Fibroblast of the aortic adventitia (primary cell): ENCODE measurements around the gene UROS. TPM values are rescaled to one million over a fixed set of nuclear protein-coding genes. Genes with fewer than 3 reads are reported as not detected.

Experiments used
- DNase-seq: peaks from one replicate; pipeline ENCODE4 v3.0.0-alpha.2; 2010; ENCODE audit warnings: low read depth
- H3K4me3 ChIP-seq: 2 replicates; pipeline ENCODE4 v1.5.1; 2011; ENCODE audit warnings: low read depth, mild to moderate bottlenecking, control low read depth, low read length, moderate library complexity
- CTCF ChIP-seq: IDR thresholded peaks from 2 replicates; pipeline ENCODE4 v1.5.1; 2011; ENCODE audit warnings: mild to moderate bottlenecking, low read length, control low read depth, inconsistent platforms; ENCODE audit not compliant: insufficient read depth
- total RNA-seq: library from RNA; depleted of rRNA; stranded (reverse); fragments of >200 nt; gene quantifications from 2 replicates; pipeline ENCODE4 v1.2.3, GENCODE V29; 2012; ENCODE audit warnings: low replicate concordance

UROS gene
- total RNA-seq, 1 donor = 74.7 TPM

DNA sequence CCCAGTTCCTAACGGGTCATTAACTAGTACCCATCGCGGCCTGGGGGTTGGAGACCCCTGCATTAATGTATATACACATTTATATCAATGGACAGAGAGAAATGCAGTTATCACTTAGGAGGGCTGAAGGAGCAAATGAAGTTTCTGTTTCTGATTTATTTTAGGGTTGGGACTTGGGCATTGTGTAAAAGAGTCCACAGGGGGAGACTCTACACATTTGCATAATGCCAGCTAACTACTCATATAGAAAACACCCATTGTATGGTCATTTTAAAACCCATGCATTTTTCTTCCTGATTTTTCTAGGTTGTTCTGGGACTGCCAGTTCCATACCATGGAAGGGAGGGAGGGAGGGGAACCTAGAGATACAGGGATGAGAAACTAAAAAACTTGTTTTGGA lies 23.8 kb upstream of the UROS start:
- no peak for TF ChIP-seq CTCF
- no peak for DNase-seq
- no peak overlapping the region for H3K4me3 ChIP-seq

DNA sequence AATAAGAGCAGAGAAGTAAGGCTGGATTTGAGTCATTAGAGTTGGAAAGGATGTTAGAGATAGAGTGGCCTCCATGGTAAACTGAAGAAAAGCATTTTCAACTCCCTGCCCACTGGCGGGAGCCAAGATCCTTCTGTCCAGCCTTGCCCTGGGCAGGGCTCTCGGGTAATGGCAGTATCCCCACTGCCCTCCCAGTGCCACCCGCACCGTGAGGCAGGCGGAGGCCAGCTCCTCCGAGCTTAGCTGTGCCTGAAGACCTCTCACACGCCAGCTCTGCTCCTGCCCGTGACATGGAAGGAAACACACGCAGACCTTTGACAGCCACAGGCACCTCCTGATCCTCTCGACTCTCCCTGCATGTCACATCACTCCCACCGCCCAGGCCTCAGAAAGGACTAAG lies 22.6 kb upstream of the UROS start:
- TF ChIP-seq CTCF = no peak
- DNase-seq = no peak
- H3K4me3 ChIP-seq = no peak overlapping the region

GRCh38 chr10:125844751-125845221 lies 21.7 kb upstream of the UROS start:
- no peak overlapping the region for H3K4me3 ChIP-seq
- no peak for DNase-seq
- TF ChIP-seq CTCF = no peak

- TF ChIP-seq CTCF = no peak
- no peak for DNase-seq
- H3K4me3 ChIP-seq = no peak overlapping the region
Measured at GRCh38 chr10:125843603-125844329, 20.7 kb upstream of the UROS start.

GRCh38 chr10:125840955-125841354 lies 17.9 kb upstream of the UROS start:
- TF ChIP-seq CTCF = no peak
- H3K4me3 ChIP-seq = no peak overlapping the region
- DNase-seq = no peak

- no peak for DNase-seq
- no peak overlapping the region for H3K4me3 ChIP-seq
- TF ChIP-seq CTCF = no peak
Measured at GRCh38 chr10:125840406-125840805, 17.3 kb upstream of the UROS start.
